ENCODE measurements around the gene RYR2.
A peak's percentile ranks its signal among the peaks of the same experiment; 100 is the strongest.

RYR2 gene

GRCh38 chr1:237730826-237731350, 688.9 kb downstream of the RYR2 start:
- no peaks in the 10 kb centered on the region for H3K36me3 Mint-ChIP-seq (ENCODE audit: low read depth)
- H3K9me3 Mint-ChIP-seq: no peaks in the 10 kb centered on the region
- no peak overlapping the region for H3K4me3 Mint-ChIP-seq
- H3K27ac Mint-ChIP-seq: no peak overlapping the region
- no peak for DNase-seq
- H3K27me3 Mint-ChIP-seq (ENCODE audit: low read depth, poor library complexity): no peaks in the 10 kb centered on the region
- H3K4me1 Mint-ChIP-seq: no peaks in the 10 kb centered on the region
- no peak for TF ChIP-seq CTCF (IDR thresholded peaks at IDR 0.05)

- Mint-ChIP-seq H3K27me3 (ENCODE audit: low read depth, poor library complexity) (no peaks in the 10 kb centered on the region), H3K36me3 (ENCODE audit: low read depth) (no peaks in the 10 kb centered on the region), H3K4me1 (no peaks in the 10 kb centered on the region), H3K27ac (no peak overlapping the region), H3K4me3 (no peak overlapping the region), H3K9me3 (no peaks in the 10 kb centered on the region)
- DNase-seq: no peak
- TF ChIP-seq CTCF (IDR thresholded peaks at IDR 0.05): no peak
These were observed 690.7 kb downstream of the RYR2 start for GRCh38 chr1:237732657-237733056.

- H3K36me3 Mint-ChIP-seq (ENCODE audit: low read depth): no peaks in the 10 kb centered on the region
- no peak for DNase-seq
These were observed 694.5 kb downstream of the RYR2 start for GRCh38 chr1:237736372-237737029.

GRCh38 chr1:237737448-237737847, 695.5 kb downstream of the RYR2 start:
- no peak for DNase-seq
- H3K9me3 Mint-ChIP-seq: no peaks in the 10 kb centered on the region
- H3K36me3 Mint-ChIP-seq (ENCODE audit: low read depth): no peaks in the 10 kb centered on the region

More at GRCh38 chr1:237736372-237737029, 694.5 kb downstream of the RYR2 start:
- H3K27me3 Mint-ChIP-seq (ENCODE audit: low read depth, poor library complexity): no peaks in the 10 kb centered on the region
- TF ChIP-seq CTCF (IDR thresholded peaks at IDR 0.05): peak; percentile 23
- H3K27ac Mint-ChIP-seq: peak overlapping the region; percentile 3
- H3K4me1 Mint-ChIP-seq: no peaks in the 10 kb centered on the region
- H3K9me3 Mint-ChIP-seq: no peaks in the 10 kb centered on the region
- no peak overlapping the region for H3K4me3 Mint-ChIP-seq

GRCh38 chr1:237737938-237738610, 696.1 kb downstream of the RYR2 start:
- H3K4me3 Mint-ChIP-seq: no peak overlapping the region

More at GRCh38 chr1:237737448-237737847, 695.5 kb downstream of the RYR2 start:
- no peak overlapping the region for H3K4me3 Mint-ChIP-seq
- no peak overlapping the region for H3K27ac Mint-ChIP-seq
- no peaks in the 10 kb centered on the region for H3K4me1 Mint-ChIP-seq
- no peak for TF ChIP-seq CTCF (IDR thresholded peaks at IDR 0.05)
- no peaks in the 10 kb centered on the region for H3K27me3 Mint-ChIP-seq (ENCODE audit: low read depth, poor library complexity)

More at GRCh38 chr1:237737938-237738610, 696.1 kb downstream of the RYR2 start:
- Mint-ChIP-seq H3K9me3 (no peaks in the 10 kb centered on the region), H3K4me1 (no peaks in the 10 kb centered on the region), H3K27ac (no peak overlapping the region), H3K36me3 (ENCODE audit: low read depth) (no peaks in the 10 kb centered on the region), H3K27me3 (ENCODE audit: low read depth, poor library complexity) (no peaks in the 10 kb centered on the region)
- DNase-seq: no peak
- TF ChIP-seq CTCF (IDR thresholded peaks at IDR 0.05): no peak

Measured in nephron progenitor cell (in vitro differentiated cells).